Thyroid gland (tissue), 4 donors: ENCODE results near the gene MX2. TPM values are rescaled to one million over a fixed set of nuclear protein-coding genes. Genes with fewer than 3 reads are reported as not detected.

ENCODE experiments used
- DNase-seq, 2 donors: peaks; one replicate each; pipeline ENCODE4 v3.0.0-alpha.2; 2019
- H3K27ac ChIP-seq, 3 donors: fragments of 200-600 bp; sonication (generic); 1 replicate in 2 of 3; 2 replicates in 1 of 3; pipeline ENCODE4 v1.5.1; 2016 to 2019; ENCODE audit warnings: mild to moderate bottlenecking in 1 of 3, moderate library complexity in 1 of 3
- H3K27me3 ChIP-seq: fragments of 200-600 bp; sonication (generic); one replicate; pipeline ENCODE4 v1.5.1; 2019
- H3K36me3 ChIP-seq, 2 donors: fragments of 200-600 bp; sonication (generic); one replicate each; pipeline ENCODE4 v1.5.1; 2016 to 2019
- H3K4me1 ChIP-seq, 2 donors: fragments of 200-600 bp; sonication (generic); one replicate each; pipeline ENCODE4 v1.5.1; 2017 to 2019
- H3K4me3 ChIP-seq, 3 donors: fragments of 200-600 bp; sonication (generic); replicated peaks in 1 of 3; 1 replicate in 2 of 3; 2 replicates in 1 of 3; pipeline ENCODE4 v1.5.1; 2016; ENCODE audit warnings: mild to moderate bottlenecking in 1 of 3
- H3K9me3 ChIP-seq: fragments of 200-600 bp; sonication (generic); one replicate; pipeline ENCODE4 v1.5.1; 2017
- POLR2A ChIP-seq, 2 donors: fragments of 450-650 bp; IDR thresholded peaks; one replicate each; pipeline ENCODE4 v1.6.1; 2017; ENCODE audit warnings: antibody characterized with exemption in 2 of 2, mild to moderate bottlenecking in 2 of 2, moderate library complexity in 1 of 2
- WGBS, 2 donors: methylation state at CpG; one replicate each; pipeline ENCODE4 v1.1.5; 2017; 5-methylcytosine and 5-hydroxymethylcytosine counted together
- intact Hi-C: fragments of 100-400 bp; cut with DNase I; formaldehyde crosslinking; loops from one replicate; pipeline ENCODE4 v1.15.1; 2023
- total RNA-seq, 4 donors: library from RNA; depleted of rRNA; stranded (reverse); fragments of >200 nt; gene quantifications; one replicate each; pipeline ENCODE4 v1.2.3, GENCODE V29; 2016
- TF ChIP-seq, protein P1 (sequence below), 6 experiments: fragments of 200-600 bp in 3 of 6; fragments of 450-650 bp in 3 of 6; sonication (generic) in 3 of 6; IDR thresholded peaks; one replicate each; pipeline ENCODE4 v1.5.1; 2016 to 2019; ENCODE audit warnings: antibody characterized with exemption in 6 of 6, mild to moderate bottlenecking in 2 of 6, inconsistent platforms in 1 of 6, moderate library complexity in 1 of 6

The MX2 gene
- total RNA-seq, 4 donors from 2014 or later = 3.0 to 19.8 (median 7.1) TPM

DNA sequence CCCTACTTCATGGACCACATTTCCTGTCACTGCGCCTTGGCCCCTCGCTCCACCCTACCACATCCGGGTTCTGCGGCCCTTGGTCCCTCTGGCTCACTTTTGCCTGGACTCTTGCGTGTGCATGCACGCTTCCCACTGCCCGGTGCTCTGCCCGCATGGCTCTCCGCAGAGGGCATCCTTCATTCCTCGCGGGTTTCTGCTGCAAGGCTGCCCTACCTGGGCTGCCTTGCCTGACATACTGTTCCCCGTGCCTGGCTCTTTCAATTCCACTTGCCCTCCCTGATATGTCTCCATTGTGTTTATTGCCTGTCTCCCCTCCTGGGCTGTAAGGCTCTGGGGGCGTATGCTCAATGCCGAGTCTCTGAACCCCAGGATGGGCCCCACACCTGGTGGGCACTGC, 26.4 kb downstream of the MX2 start:
- no peaks in the 10 kb centered on the region for H3K9me3 ChIP-seq
- intact Hi-C loops = no loop called here
- TF ChIP-seq, protein P1, sequence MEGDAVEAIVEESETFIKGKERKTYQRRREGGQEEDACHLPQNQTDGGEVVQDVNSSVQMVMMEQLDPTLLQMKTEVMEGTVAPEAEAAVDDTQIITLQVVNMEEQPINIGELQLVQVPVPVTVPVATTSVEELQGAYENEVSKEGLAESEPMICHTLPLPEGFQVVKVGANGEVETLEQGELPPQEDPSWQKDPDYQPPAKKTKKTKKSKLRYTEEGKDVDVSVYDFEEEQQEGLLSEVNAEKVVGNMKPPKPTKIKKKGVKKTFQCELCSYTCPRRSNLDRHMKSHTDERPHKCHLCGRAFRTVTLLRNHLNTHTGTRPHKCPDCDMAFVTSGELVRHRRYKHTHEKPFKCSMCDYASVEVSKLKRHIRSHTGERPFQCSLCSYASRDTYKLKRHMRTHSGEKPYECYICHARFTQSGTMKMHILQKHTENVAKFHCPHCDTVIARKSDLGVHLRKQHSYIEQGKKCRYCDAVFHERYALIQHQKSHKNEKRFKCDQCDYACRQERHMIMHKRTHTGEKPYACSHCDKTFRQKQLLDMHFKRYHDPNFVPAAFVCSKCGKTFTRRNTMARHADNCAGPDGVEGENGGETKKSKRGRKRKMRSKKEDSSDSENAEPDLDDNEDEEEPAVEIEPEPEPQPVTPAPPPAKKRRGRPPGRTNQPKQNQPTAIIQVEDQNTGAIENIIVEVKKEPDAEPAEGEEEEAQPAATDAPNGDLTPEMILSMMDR (IDR thresholded peaks at IDR 0.05) = no peak
- TF ChIP-seq POLR2A (IDR thresholded peaks at IDR 0.05) = no peak
- no peak for DNase-seq
- WGBS, 2 donors = 96 to 98% methylated on average over 14 of the region's 14 CpGs
- no peak overlapping the region for H3K27ac ChIP-seq
- peaks cover 4 to 6% of the 10 kb centered on the region in 2 donors for H3K4me1 ChIP-seq
- H3K27me3 ChIP-seq = no peaks in the 10 kb centered on the region
- no peak overlapping the region for H3K4me3 ChIP-seq
- H3K36me3 ChIP-seq = no peaks in the 10 kb centered on the region

DNA sequence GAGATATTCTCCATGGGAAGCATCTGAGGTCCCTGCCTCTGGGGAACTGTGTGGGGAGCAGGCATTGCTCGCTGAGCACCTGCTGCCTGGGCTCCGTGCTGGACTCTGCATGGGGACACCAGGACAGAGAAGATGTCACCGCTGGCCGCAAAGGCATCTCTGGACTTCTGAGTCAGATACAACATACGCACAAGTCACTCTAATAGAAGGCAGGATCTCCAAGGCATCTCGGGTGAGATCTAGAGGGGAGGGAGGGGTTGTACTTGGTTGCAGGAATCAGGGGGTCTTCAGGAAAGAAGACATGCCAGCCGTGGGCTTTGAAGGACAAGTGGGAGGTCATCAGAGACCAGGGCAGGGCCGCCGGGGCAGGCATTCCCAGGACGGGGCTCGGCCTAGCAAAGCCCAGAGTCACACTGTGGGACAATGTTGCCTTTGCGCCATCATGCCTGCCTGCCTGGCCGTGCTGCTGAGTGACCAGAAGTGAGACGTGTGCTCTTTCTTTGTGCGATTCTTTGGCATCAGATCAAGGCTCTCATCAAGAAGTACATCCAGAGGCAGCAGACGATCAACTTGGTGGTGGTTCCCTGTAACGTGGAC, 28.3 kb downstream of the MX2 start:
- Histone ChIP-seq H3K4me1 (peaks cover 4 to 6% of the 10 kb centered on the region in 2 donors), H3K4me3 (no peak overlapping the region), H3K9me3 (no peaks in the 10 kb centered on the region), H3K27me3 (no peaks in the 10 kb centered on the region), H3K27ac (no peak overlapping the region), H3K36me3 (no peaks in the 10 kb centered on the region)
- DNase-seq = no peak
- 94 to 95% methylated on average over 17 of the region's 17 CpGs for WGBS, 2 donors
- TF ChIP-seq, protein P1 (IDR thresholded peaks at IDR 0.05) = no peak
- no peak for TF ChIP-seq POLR2A (IDR thresholded peaks at IDR 0.05)
- intact Hi-C loops = no loop called here

DNA sequence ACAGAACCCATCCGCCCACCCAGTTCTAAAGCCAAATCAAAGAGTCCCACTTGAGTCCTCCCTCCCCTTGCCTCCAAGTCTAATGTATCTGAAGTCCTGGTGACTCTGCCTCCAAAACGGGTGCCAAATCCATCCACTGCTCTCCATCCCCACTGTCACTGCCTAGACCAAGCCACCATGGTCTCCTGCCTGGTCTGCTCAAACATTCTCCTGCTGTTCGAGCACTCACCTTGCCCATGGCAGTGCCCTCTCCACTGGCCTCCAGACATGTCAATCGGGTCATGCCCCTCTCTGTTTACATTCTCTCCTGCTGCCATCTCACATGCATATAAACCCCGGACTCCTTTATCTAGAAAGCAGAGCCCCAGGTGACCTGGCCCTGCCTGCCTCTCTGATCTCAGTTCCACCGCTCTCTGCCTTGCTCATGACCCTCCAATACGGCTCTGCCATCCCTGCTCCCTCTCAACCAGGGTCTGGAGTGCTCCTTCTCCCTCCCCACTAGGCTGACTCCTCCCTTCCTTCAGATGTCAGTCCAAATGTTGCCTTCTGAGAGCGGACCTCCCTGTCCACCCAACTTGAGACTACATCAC, 32.1 kb downstream of the MX2 start:
- 81 to 83% methylated on average over 8 of the region's 8 CpGs for WGBS, 2 donors
- Histone ChIP-seq H3K4me1 (peaks cover 7 to 14% of the 10 kb centered on the region in 2 donors), H3K27ac (no peak overlapping the region), H3K4me3 (no peak overlapping the region), H3K9me3 (no peaks in the 10 kb centered on the region), H3K36me3 (no peaks in the 10 kb centered on the region), H3K27me3 (no peaks in the 10 kb centered on the region)
- no peak for TF ChIP-seq POLR2A (IDR thresholded peaks at IDR 0.05)
- TF ChIP-seq, protein P1 (IDR thresholded peaks at IDR 0.05) = no peak
- no peak for DNase-seq
- intact Hi-C loops = no loop called here

DNA sequence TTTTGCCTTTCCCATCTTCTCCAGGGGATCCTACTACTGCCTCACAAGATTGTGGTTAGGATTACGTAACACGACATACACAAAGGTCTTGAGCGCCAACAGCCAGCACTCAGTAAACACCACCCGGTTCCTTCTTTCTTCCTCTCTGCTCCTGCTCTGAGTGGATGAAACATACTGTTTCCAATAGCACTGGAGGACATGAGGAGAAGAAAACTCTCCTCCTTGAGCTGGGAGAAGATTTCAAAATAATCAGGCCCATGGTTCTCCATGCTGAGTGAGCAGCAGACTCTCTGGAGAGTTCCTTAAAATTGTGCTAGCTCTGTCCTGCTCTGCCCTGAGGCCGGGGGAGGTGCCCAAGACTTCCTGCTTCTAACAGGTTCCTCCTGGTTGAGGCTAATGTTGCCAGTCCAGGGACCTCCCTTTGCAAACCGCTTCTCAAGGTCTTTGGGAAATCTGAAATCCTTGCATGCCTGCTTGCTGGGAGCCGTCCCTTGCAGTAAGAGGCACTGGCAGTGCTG, 34.8 kb downstream of the MX2 start:
- H3K27me3 ChIP-seq = no peaks in the 10 kb centered on the region
- WGBS, 2 donors = 57 to 76% methylated on average over 6 to 7 of the region's 7 CpGs
- intact Hi-C loops = no loop called here
- no peak overlapping the region for H3K4me3 ChIP-seq
- H3K36me3 ChIP-seq = no peaks in the 10 kb centered on the region
- TF ChIP-seq POLR2A (IDR thresholded peaks at IDR 0.05) = no peak
- TF ChIP-seq, protein P1 (IDR thresholded peaks at IDR 0.05) = no peak
- H3K4me1 ChIP-seq = peaks cover 7 to 14% of the 10 kb centered on the region in 2 donors
- DNase-seq = peak; percentile 47 to 67
- no peak overlapping the region for H3K27ac ChIP-seq
- H3K9me3 ChIP-seq = no peaks in the 10 kb centered on the region

DNA sequence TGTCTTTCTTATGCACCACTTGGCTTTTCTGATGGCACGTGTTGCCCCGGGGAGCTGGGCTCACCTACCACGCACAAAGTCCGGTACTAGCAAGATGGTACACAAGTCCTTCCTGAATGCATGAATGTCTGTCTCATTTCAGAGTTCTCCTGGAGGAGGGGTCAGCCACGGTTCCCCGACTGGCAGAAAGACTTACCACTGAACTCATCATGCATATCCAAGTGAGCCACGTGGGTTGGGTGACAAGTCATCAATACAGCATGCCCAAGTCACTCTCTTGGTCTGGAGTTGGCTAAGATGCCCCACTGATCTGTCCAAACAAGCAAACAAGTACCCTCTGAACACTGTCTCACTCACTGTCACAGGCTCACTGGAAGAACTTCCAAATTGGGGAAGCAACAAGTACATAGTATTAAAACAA, 35.7 kb downstream of the MX2 start:
- TF ChIP-seq, protein P1 (IDR thresholded peaks at IDR 0.05) = no peak
- no peak for TF ChIP-seq POLR2A (IDR thresholded peaks at IDR 0.05)
- Histone ChIP-seq H3K4me1 (peaks cover 7 to 14% of the 10 kb centered on the region in 2 donors), H3K9me3 (no peaks in the 10 kb centered on the region), H3K4me3 (no peak overlapping the region), H3K27me3 (no peaks in the 10 kb centered on the region), H3K27ac (no peak overlapping the region), H3K36me3 (no peaks in the 10 kb centered on the region)
- WGBS, 2 donors = 74 to 78% methylated on average over 7 of the region's 7 CpGs
- intact Hi-C loops = no loop called here
- DNase-seq = peak in 1 of 2 donors; percentile 37
